SH-SY5Y (cell line): ENCODE results near the gene RELL2.

Source experiments
- GATA2 ChIP-seq: IDR thresholded peaks from 2 replicates; pipeline ENCODE4 v1.6.1; 2011; ENCODE audit warnings: mild to moderate bottlenecking, low read depth, low read length
- GATA3 ChIP-seq: IDR thresholded peaks from 2 replicates; pipeline ENCODE4 v1.6.1; 2011; ENCODE audit warnings: low read depth, mild to moderate bottlenecking, low read length, moderate library complexity

GRCh38 chr5:141650851-141651727 is 14.3 kb downstream of the RELL2 start, which contains the start of gene FCHSD1:
- TF ChIP-seq GATA2 (no peak), GATA3 (no peak)
